Stimulated activated CD8-positive, alpha-beta memory T cell treated with anti-CD3 and anti-CD28 coated beads, Interleukin-12 subunit alpha, Interleukin-12 subunit beta, amount 100 ng/mL, for 24 hours (primary cell): ENCODE measurements around the gene BAZ2B.
"Not testable (repeated sequence)": the region's sequence is repeated elsewhere in the genome, so short reads cannot be mapped to it uniquely, and the experiment has no call there.

Source experiments
- DNase-seq: peaks from one replicate; pipeline ENCODE4 v3.0.0-alpha.2; 2020; ENCODE audit errors: extremely low read depth

Gene BAZ2B

GRCh38 chr2:159616286-159616701 lies at the start of gene BAZ2B:
Gene BAZ2B, minus strand, starts transcription at chr2:159616548. Its CDS starts 137,829 bp downstream, at chr2:159478719.
- no peak for DNase-seq

- no peak for DNase-seq
These were observed 44.9 kb upstream of the BAZ2B start for GRCh38 chr2:159661286-159661685.

- DNase-seq = no peak
These were observed 42.8 kb upstream of the BAZ2B start for GRCh38 chr2:159658881-159659873.

- no peak for DNase-seq
These were observed 37.6 kb upstream of the BAZ2B start for GRCh38 chr2:159653962-159654361.

GRCh38 chr2:159651884-159652283 lies 35.5 kb upstream of the BAZ2B start:
- no peak for DNase-seq

- DNase-seq = no peak
These were observed 34.2 kb upstream of the BAZ2B start for GRCh38 chr2:159650574-159650973.

GRCh38 chr2:159648643-159649042 lies 32.3 kb upstream of the BAZ2B start:
- DNase-seq = no peak

GRCh38 chr2:159647667-159648066 lies 31.3 kb upstream of the BAZ2B start:
- no peak for DNase-seq

- DNase-seq = no peak
These were observed 23.8 kb upstream of the BAZ2B start for GRCh38 chr2:159640176-159640575.

- no peak for DNase-seq
These were observed 23.4 kb upstream of the BAZ2B start for GRCh38 chr2:159639712-159640111.

GRCh38 chr2:159639071-159639470 lies 22.7 kb upstream of the BAZ2B start:
- DNase-seq = no peak

- no peak for DNase-seq
These were observed 21.7 kb upstream of the BAZ2B start for GRCh38 chr2:159637988-159638501.

- DNase-seq = no peak
These were observed 20.9 kb upstream of the BAZ2B start for GRCh38 chr2:159637240-159637639.

GRCh38 chr2:159635006-159635789 lies 18.9 kb upstream of the BAZ2B start:
- DNase-seq = no peak

- DNase-seq = no peak
These were observed 16.9 kb upstream of the BAZ2B start for GRCh38 chr2:159633219-159633618.

GRCh38 chr2:159625628-159626027 lies 9.3 kb upstream of the BAZ2B start:
- DNase-seq = not testable (repeated sequence)

- DNase-seq = no peak
These were observed 7.1 kb upstream of the BAZ2B start for GRCh38 chr2:159623436-159623835.

GRCh38 chr2:159622966-159623365 lies 6.6 kb upstream of the BAZ2B start:
- DNase-seq = no peak

GRCh38 chr2:159620796-159621195 lies 4.4 kb upstream of the BAZ2B start:
- DNase-seq = no peak

- no peak for DNase-seq
These were observed 1.3 kb upstream of the BAZ2B start for GRCh38 chr2:159617646-159618045.

- no peak for DNase-seq
These were observed 752 bp upstream of the BAZ2B start for GRCh38 chr2:159617100-159617499.
